ENCODE measurements around the gene TMEM101. TPM values are rescaled to one million over a fixed set of nuclear protein-coding genes. Genes with fewer than 3 reads are reported as not detected.
"Not testable (repeated sequence)": the region's sequence is repeated elsewhere in the genome, so short reads cannot be mapped to it uniquely, and the experiment has no call there.

TMEM101 gene
- total RNA-seq, 1 donor from 2014 or later: 42.9 TPM

GRCh38 chr17:44023545-44024270, 8.9 kb upstream of the TMEM101 start:
- TF ChIP-seq CTCF (conservative IDR thresholded peaks at IDR 0.05; ENCODE audit: low read depth, low read length): no peak
- DNase-seq (ENCODE audit: low read depth): no peak
- H3K4me3 ChIP-seq (ENCODE audit: low read depth, low read length): no peak overlapping the region

DNA sequence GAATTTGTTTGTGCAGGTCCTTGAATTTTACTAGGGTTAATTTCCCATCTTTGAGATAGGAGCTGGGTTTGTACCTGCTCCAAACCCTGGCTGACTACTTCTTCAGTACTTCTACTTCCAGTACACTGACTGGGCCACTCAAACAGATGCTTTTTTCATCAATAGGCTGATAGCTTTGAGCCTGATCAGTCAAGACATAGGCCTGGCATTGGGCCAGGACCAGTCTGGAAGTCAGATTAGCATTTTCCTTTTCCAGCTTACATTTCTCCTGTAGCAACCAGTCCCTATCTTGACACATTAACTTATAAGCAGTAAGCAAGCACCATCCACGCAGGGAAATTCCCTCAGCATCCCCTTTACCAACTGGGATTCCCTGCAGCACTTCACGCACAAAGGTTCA, 7.5 kb upstream of the TMEM101 start:
- DNase-seq (ENCODE audit: low read depth): no peak
- H3K4me3 ChIP-seq (ENCODE audit: low read depth, low read length): no peak overlapping the region
- no peak for TF ChIP-seq CTCF (conservative IDR thresholded peaks at IDR 0.05; ENCODE audit: low read depth, low read length)

GRCh38 chr17:44021227-44021626, 6.5 kb upstream of the TMEM101 start:
- H3K4me3 ChIP-seq (ENCODE audit: low read depth, low read length); DNase-seq (ENCODE audit: low read depth): not testable (repeated sequence)

DNA sequence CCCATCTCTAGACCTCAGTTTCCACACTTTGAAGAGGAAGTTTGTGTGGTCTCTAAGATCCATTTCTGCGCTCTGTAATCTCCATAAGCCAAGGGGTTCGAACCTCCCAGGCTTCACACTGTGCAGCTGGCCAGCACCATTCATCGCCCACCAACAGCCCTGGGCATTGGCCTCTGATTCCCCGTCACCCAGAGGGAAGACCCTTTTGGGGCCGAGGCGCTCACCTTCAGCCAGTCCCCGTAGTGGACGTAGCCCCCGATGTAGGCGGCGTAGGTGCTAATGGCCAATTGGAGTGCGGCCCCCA, 678 bp downstream of the TMEM101 start:
- H3K4me3 ChIP-seq (ENCODE audit: low read depth, low read length): peak overlapping the region; percentile 97
- no peak for TF ChIP-seq CTCF (conservative IDR thresholded peaks at IDR 0.05; ENCODE audit: low read depth, low read length)

DNA sequence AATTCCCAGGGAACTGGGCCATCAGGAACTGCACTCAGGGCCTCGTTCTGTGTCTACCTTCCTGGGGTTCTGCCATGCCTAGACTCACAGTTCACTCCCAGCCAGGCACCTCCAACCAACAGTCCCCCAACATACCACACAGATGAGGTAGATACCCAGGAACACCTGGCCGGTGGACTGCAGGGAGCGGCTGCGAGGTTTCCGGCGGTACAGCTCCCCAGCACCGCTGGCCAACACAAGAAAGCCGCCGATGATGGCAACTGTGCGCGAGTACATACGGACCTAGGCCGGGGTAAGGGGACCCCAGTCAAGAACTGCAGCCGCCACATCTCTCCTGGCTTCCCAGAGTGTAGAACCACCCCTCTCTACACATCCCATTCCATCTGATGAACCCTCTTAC, 1.9 kb downstream of the TMEM101 start:
- no peak for TF ChIP-seq CTCF (conservative IDR thresholded peaks at IDR 0.05; ENCODE audit: low read depth, low read length)
- H3K4me3 ChIP-seq (ENCODE audit: low read depth, low read length): no peak overlapping the region
- no peak for DNase-seq (ENCODE audit: low read depth)

More for the DNA sequence above, 678 bp downstream of the TMEM101 start:
- no peak for DNase-seq (ENCODE audit: low read depth)

- H3K4me3 ChIP-seq (ENCODE audit: low read depth, low read length): no peak overlapping the region
- no peak for TF ChIP-seq CTCF (conservative IDR thresholded peaks at IDR 0.05; ENCODE audit: low read depth, low read length)
- no peak for DNase-seq (ENCODE audit: low read depth)
Observed at GRCh38 chr17:44012391-44012790, 2.4 kb downstream of the TMEM101 start.

GRCh38 chr17:44011876-44012275, 2.9 kb downstream of the TMEM101 start:
- no peak for DNase-seq (ENCODE audit: low read depth)
- H3K4me3 ChIP-seq (ENCODE audit: low read depth, low read length): no peak overlapping the region
- no peak for TF ChIP-seq CTCF (conservative IDR thresholded peaks at IDR 0.05; ENCODE audit: low read depth, low read length)
